ENCODE results near the gene TNFRSF1B.

Gene TNFRSF1B

GRCh38 chr1:12176298-12177118, 9.7 kb downstream of the TNFRSF1B start:
- DNase-seq = no peak

GRCh38 chr1:12177156-12177998, 10.6 kb downstream of the TNFRSF1B start:
- DNase-seq = peak; percentile 73

- peak; percentile 98 for DNase-seq
Measured at GRCh38 chr1:12177999-12178441, 11.2 kb downstream of the TNFRSF1B start.

- DNase-seq = no peak
Measured at GRCh38 chr1:12178511-12178910, 11.7 kb downstream of the TNFRSF1B start.

GRCh38 chr1:12179111-12179519, 12.3 kb downstream of the TNFRSF1B start:
- DNase-seq = peak; percentile 93

GRCh38 chr1:12179676-12180075, 12.9 kb downstream of the TNFRSF1B start:
- no peak for DNase-seq

GRCh38 chr1:12180315-12180714, 13.5 kb downstream of the TNFRSF1B start:
- DNase-seq = no peak

GRCh38 chr1:12180903-12181302, 14.1 kb downstream of the TNFRSF1B start:
- no peak for DNase-seq

- DNase-seq = no peak
Measured at GRCh38 chr1:12181568-12181967, 14.8 kb downstream of the TNFRSF1B start.

- no peak for DNase-seq
Measured at GRCh38 chr1:12182410-12182984, 15.7 kb downstream of the TNFRSF1B start.

- no peak for DNase-seq
Measured at GRCh38 chr1:12183095-12183794, 16.5 kb downstream of the TNFRSF1B start.

- DNase-seq = no peak
Measured at GRCh38 chr1:12184008-12184681, 17.4 kb downstream of the TNFRSF1B start.

- DNase-seq = no peak
Measured at GRCh38 chr1:12185036-12185917, 18.5 kb downstream of the TNFRSF1B start.

GRCh38 chr1:12185918-12186678, 19.3 kb downstream of the TNFRSF1B start:
- no peak for DNase-seq

GRCh38 chr1:12186679-12186985, 19.8 kb downstream of the TNFRSF1B start:
- no peak for DNase-seq

- DNase-seq = no peak
Measured at GRCh38 chr1:12188115-12188514, 21.3 kb downstream of the TNFRSF1B start.

- DNase-seq = no peak
Measured at GRCh38 chr1:12188657-12189327, 22.0 kb downstream of the TNFRSF1B start.

GRCh38 chr1:12189328-12189682, 22.5 kb downstream of the TNFRSF1B start:
- DNase-seq = no peak

GRCh38 chr1:12191242-12192032, 24.6 kb downstream of the TNFRSF1B start:
- no peak for DNase-seq

All from activated effector memory CD4-positive, alpha-beta T cell treated with anti-CD3 and anti-CD28 coated beads, Interleukin-2, amount 50 U/mL, for 16 hours (primary cell).